Activated T-helper 2 cell treated with anti-CD3 and anti-CD28 coated beads, Interferon-gamma antibody, Interleukin-2, Interleukin-4, amounts not matched to agents 10 μg/mL and 5 μg/mL and 100 μg/mL, durations not matched to agents 14 hours and 24 hours and 36 hours (primary cell): ENCODE measurements around the gene SLA2. TPM values are rescaled to one million over a fixed set of nuclear protein-coding genes. Genes with fewer than 3 reads are reported as not detected.
A peak's percentile ranks its signal among the peaks of the same experiment; 100 is the strongest.

Experiments
- DNase-seq: peaks from one replicate; pipeline ENCODE4 v3.0.0; 2021; ENCODE audit warnings: low spot score
- H3K27ac Mint-ChIP-seq: one replicate; pipeline ENCODE4 v1.8.0; 2021; ENCODE audit warnings: mixed read lengths
- H3K27me3 Mint-ChIP-seq: one replicate; pipeline ENCODE4 v1.8.0; 2021; ENCODE audit warnings: low read depth, mixed read lengths
- H3K36me3 Mint-ChIP-seq: one replicate; pipeline ENCODE4 v1.8.0; 2021; ENCODE audit warnings: low read depth, mixed read lengths
- H3K4me1 Mint-ChIP-seq: one replicate; pipeline ENCODE4 v1.8.0; 2021; ENCODE audit warnings: low read depth, mixed read lengths
- H3K4me3 Mint-ChIP-seq: one replicate; pipeline ENCODE4 v1.8.0; 2021; ENCODE audit warnings: low read depth, mild to moderate bottlenecking, moderate library complexity, mixed read lengths
- H3K9me3 Mint-ChIP-seq: one replicate; pipeline ENCODE4 v1.8.0; 2021; ENCODE audit warnings: mixed read lengths
- intact Hi-C: fragments of 100-400 bp; cut with micrococcal nuclease; formaldehyde crosslinking; loops from one replicate; pipeline ENCODE4 v1.15.1; 2023
- total RNA-seq: library from RNA; stranded (reverse); gene quantifications from 2 replicates; pipeline ENCODE4 v1.2.3, GENCODE V29; 2022

SLA2 gene
- total RNA-seq, 1 donor from 2014 or later = 54.9 TPM

DNA sequence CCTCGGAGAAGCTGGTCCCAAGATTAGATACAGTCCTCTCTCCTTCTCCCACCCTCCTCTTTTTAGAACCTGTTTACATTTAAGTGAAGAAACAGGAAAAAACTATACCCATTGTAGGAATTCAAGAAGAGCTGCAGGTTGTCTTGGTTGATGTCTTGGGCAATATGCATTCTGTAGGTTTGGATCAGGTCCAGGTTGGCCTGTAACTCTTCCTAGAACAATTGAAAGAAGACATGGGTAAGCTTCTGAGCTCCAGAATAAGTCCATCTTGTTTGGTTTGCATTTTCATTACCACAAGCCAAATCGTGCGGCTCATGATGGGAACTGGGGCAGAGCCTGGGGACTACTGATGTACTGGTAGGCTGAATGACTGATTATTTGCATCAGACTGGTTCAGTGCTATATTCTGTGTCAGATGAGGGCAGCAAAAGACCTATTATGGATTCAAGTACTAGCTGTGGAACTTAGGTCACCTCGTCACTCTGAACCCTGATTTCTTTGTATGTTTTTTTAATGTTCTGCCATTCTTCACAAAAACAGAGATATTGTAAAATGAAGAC is 20.3 kb upstream of the SLA2 start:
- H3K27me3 Mint-ChIP-seq = no peaks in the 10 kb centered on the region
- intact Hi-C loops = no loop called here
- H3K4me1 Mint-ChIP-seq = no peaks in the 10 kb centered on the region
- H3K4me3 Mint-ChIP-seq = no peak overlapping the region
- H3K9me3 Mint-ChIP-seq = no peaks in the 10 kb centered on the region
- DNase-seq = no peak
- H3K27ac Mint-ChIP-seq = no peak overlapping the region
- peaks cover 18% of the 10 kb centered on the region for H3K36me3 Mint-ChIP-seq

DNA sequence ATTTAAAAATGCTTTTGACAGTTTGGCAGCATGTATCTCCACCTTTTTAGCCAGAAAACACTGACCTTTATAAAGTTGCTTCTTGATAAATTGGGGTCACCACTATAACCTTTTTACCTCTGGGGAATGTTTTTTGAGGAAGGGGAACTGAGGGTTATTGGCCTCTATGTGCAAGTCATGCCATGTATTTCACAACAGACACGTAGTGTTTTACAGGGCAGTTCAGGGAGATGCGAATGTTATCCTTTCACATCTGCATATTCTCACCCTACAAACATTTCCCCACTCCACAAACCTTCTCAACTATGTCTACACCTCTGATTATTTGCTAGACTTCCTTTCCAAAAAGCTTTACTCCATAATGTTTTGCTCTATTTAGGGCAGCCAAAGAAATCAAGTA is 17.0 kb upstream of the SLA2 start:
- Mint-ChIP-seq H3K4me3 (no peak overlapping the region), H3K27ac (no peak overlapping the region), H3K36me3 (peaks cover 25% of the 10 kb centered on the region), H3K27me3 (no peaks in the 10 kb centered on the region), H3K9me3 (no peaks in the 10 kb centered on the region), H3K4me1 (peaks cover 16% of the 10 kb centered on the region)
- no peak for DNase-seq
- intact Hi-C loops = no loop called here

DNA sequence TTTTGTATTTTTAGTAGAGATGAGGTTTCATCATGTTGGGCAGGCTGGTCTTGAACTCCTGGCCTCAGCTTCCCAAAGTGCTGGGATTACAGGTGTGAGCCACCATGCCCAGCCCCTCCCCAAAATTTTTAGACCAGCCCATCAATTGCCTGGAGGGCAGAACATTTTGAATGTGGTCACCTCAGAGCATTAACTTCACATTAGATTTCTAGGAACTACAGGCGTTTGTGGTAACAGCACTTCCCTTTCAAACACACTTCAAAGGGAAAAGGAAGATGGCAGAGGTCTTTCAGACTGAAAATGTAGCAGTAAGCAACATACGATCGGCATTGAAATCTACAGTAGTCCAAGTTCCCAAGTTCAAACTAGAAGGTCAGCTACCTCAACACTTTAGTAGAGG is 12.3 kb upstream of the SLA2 start:
- intact Hi-C loops = no loop called here
- peak; percentile 22 for DNase-seq
- H3K27ac Mint-ChIP-seq = peak overlapping the region; percentile 56

DNA sequence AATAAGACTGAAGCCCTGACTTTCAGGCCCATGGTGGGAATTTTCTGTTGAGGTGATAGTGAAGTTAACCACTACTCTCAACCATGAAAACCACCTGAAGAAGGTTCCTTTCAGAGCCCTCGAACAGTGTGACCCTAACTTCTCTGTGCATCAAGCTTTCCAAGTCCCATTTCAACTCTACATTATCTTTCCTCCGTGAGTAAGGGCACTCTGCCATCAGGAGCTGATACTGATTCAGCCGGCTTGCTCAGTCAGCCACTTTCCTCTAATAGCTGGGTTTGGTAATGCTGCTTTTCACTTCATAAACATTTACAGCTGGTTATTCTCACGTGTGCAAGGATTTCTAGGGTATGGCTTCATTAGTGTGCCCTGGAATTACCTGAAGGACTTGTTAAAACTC is 10.7 kb upstream of the SLA2 start:
- Mint-ChIP-seq H3K27ac (no peak overlapping the region), H3K4me1 (peaks cover 20% of the 10 kb centered on the region)

More for the DNA sequence above, 12.3 kb upstream of the SLA2 start:
- Mint-ChIP-seq H3K4me1 (peaks cover 20% of the 10 kb centered on the region), H3K4me3 (peak overlapping the region; percentile 14), H3K9me3 (no peaks in the 10 kb centered on the region), H3K27me3 (no peaks in the 10 kb centered on the region), H3K36me3 (peaks cover 17% of the 10 kb centered on the region)

DNA sequence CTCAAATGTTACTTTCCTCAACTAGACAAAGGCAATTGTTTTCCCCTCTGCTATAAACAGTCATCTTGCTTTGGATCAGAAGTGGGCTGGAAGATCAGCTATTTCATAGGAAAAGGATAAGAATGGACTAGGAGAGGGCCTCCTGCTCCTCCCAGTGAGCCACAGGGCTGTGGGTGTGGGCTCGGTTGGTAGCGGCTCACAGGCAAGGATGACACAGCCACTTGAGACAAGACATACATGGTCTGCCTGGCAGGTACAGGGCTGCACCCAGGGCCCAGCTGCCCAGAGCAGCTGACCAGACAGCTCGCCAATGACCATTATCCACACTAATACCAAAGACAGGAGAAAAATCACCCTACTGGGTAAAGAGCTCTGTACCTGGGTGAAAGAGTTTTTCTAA is 9.0 kb upstream of the SLA2 start:
- DNase-seq = no peak
- Mint-ChIP-seq H3K9me3 (no peaks in the 10 kb centered on the region), H3K27me3 (no peaks in the 10 kb centered on the region), H3K4me1 (peaks cover 16% of the 10 kb centered on the region), H3K4me3 (no peak overlapping the region), H3K27ac (no peak overlapping the region), H3K36me3 (peaks cover 14% of the 10 kb centered on the region)
- intact Hi-C loops = no loop called here

More for the DNA sequence above, 10.7 kb upstream of the SLA2 start:
- intact Hi-C loops = no loop called here
- H3K36me3 Mint-ChIP-seq = peaks cover 21% of the 10 kb centered on the region
- no peaks in the 10 kb centered on the region for H3K9me3 Mint-ChIP-seq
- no peaks in the 10 kb centered on the region for H3K27me3 Mint-ChIP-seq
- DNase-seq = no peak
- no peak overlapping the region for H3K4me3 Mint-ChIP-seq

DNA sequence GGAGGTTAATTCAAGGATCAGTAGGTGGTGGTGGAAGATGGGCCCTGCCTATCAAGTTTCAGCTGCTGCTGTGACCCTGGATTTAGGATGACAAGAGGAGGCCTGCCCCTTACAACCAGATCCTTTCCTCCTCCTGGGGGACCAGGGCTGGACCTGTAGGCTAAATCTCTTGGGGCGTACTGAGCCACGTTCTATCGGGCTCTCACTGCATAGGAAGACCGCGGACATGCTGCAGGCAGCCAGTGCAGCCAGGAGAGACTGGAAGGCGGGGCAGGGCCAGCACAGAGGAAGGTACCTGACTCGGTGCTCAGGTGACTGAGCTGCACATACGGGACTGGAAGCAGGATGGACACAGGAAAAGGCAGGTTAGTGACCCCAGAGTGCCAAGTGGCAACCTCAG is 8.5 kb upstream of the SLA2 start:
- intact Hi-C loops = no loop called here
- no peaks in the 10 kb centered on the region for H3K27me3 Mint-ChIP-seq

DNA sequence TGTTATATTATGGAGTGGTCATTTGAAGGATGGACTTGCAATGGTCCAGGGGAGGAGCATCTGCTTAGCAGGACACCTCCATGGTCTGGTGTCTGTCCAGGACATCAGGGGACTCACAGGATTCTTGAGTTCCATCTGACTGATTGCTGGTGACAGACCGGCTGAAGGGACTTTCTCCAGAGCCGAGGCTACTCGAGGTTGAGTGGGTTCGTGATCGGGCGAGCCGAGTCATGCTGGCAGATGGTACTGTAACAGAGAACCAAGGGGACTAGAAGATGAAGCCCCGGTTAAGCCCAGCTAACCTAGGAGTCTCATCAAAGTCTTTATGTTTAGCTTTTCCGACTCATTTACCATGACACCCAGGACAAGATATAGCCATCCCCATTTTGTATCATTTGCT is 7.5 kb upstream of the SLA2 start:
- Mint-ChIP-seq H3K4me3 (no peak overlapping the region), H3K9me3 (no peaks in the 10 kb centered on the region), H3K27me3 (no peaks in the 10 kb centered on the region), H3K36me3 (peaks cover 11% of the 10 kb centered on the region), H3K4me1 (peaks cover 8% of the 10 kb centered on the region), H3K27ac (no peak overlapping the region)
- intact Hi-C loops = no loop called here
- DNase-seq = no peak

More for the DNA sequence above, 8.5 kb upstream of the SLA2 start:
- no peak overlapping the region for H3K4me3 Mint-ChIP-seq
- H3K9me3 Mint-ChIP-seq = no peaks in the 10 kb centered on the region
- peaks cover 16% of the 10 kb centered on the region for H3K4me1 Mint-ChIP-seq
- DNase-seq = no peak
- no peak overlapping the region for H3K27ac Mint-ChIP-seq
- peaks cover 14% of the 10 kb centered on the region for H3K36me3 Mint-ChIP-seq

DNA sequence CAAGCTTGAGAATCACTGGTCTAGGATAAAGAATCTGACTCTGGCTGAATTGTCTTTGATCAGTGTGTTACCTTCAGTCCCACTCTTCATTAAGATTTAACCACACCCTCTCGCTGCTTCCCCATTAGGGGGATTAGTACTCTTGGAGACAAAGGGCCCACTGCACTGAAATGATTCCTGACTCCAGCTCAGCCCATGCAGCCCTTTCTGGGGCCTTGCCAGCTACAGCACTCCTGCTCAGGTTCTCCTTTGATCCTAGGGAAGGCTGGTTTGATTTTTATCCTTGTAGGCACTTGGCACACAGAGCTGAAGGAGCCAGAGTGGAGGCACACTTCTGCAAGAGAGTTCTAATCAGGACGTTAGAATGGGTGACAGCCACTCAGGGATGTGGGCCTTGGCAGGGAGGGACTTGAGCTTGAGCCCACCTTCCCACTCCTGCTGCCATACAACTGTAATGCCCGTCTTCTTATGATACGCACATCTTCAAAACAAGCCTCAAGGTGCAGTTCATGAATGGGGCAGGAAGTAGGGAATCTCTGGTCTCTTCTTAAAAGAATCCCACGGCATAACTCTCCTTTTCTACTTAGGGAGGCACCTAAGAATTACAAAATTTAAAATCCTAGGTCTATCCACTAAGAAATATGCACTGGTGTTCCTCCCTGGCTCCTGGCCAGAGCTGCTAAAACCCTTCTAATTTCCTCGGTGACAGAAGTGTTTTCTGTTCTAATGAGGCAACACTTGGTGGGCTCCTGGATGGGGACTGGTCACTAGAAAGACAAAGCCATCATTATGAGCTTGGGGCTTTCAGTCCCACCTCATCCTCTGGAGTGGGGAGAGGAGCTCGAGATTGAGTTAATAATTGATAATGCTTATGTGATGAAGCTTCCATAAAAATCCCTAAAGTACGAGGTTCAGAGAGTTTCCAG is 1.5 kb upstream of the SLA2 start:
- Mint-ChIP-seq H3K27me3 (no peaks in the 10 kb centered on the region), H3K9me3 (no peaks in the 10 kb centered on the region), H3K27ac (peak overlapping the region; percentile 14), H3K4me3 (peak overlapping the region; percentile 56), H3K36me3 (peaks cover 31% of the 10 kb centered on the region), H3K4me1 (peaks cover 41% of the 10 kb centered on the region)
- intact Hi-C loops = loop anchor here (2.0 to 10.0 kb wide), 2 partner anchors 81 to 107 kb away; no protein-coding TSS in a partner anchor
- no peak for DNase-seq

DNA sequence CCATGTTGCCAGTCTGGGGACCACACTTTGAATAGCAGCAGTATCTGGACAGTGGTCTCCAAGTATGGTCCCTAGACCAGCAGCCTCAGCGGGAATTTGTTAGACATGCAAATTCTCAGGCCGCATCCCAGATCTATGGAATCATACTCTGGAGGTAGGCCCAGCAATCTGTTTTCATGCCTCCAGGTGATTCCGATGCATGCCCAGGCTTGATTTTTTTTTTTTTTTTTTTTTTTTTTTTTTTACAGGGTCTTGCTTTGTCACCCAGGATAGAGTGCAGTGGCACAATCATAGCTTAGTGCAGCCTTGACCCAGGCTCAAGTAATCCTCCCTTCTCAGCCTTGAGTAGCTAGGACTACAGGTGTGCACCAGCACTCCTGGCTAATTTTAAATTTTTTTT is 682 bp upstream of the SLA2 start:
- Mint-ChIP-seq H3K27ac (peak overlapping the region; percentile 99), H3K4me3 (peak overlapping the region; percentile 96), H3K36me3 (peaks cover 38% of the 10 kb centered on the region), H3K4me1 (peaks cover 46% of the 10 kb centered on the region), H3K9me3 (no peaks in the 10 kb centered on the region), H3K27me3 (no peaks in the 10 kb centered on the region)
- DNase-seq = no peak
- intact Hi-C loops = loop anchor here (2.0 to 10.0 kb wide), 2 partner anchors 82 to 108 kb away; no protein-coding TSS in a partner anchor

DNA sequence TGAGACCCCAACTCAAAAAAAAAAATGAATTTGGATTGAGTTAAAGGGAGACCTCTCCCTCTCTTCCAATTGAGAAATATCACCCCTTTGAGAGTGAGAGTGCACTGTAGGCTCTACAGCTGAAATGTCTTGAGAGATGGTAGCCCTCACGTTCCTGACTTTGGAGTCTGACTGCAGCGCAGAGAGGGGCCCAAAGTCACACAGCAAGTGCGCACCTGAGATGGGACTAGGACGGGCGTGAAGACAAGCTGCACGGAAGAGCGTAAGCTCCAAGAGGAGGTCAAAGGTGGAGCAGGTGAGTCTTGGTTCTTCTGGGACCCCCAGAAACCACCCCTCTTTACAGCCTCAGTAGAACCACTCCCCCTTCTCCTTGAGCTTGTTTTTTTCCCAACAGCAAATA is 643 bp downstream of the SLA2 start:
- Mint-ChIP-seq H3K36me3 (peaks cover 51% of the 10 kb centered on the region), H3K4me1 (peaks cover 50% of the 10 kb centered on the region)
- intact Hi-C loops = loop anchor here (2.0 to 10.0 kb wide), 3 partner anchors 41 to 109 kb away; partner anchors contain the start of genes RAB5IF and TGIF2

DNA sequence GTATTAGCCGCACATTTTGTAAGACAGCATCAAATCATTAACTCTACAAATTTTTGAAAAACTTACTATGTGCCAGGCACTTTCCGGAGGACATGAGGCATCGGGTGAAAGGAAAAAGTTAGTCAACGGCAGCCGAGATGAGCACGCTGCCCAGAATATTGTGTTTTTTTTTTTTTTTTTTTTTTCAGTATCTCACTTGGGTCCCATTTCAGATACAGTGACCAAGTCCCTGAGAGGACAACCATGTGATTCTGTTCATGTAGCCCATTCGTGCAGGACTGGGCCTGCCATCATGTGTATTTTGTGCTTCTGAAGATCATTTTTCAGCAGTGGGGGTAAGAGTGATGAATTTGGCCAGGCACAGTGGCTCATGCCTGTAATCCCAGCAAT is 1.3 kb downstream of the SLA2 start:
- DNase-seq = no peak
- Mint-ChIP-seq H3K9me3 (no peaks in the 10 kb centered on the region), H3K4me3 (peak overlapping the region; percentile 96), H3K27ac (peak overlapping the region; percentile 99), H3K36me3 (peaks cover 56% of the 10 kb centered on the region), H3K27me3 (no peaks in the 10 kb centered on the region), H3K4me1 (peaks cover 50% of the 10 kb centered on the region)
- intact Hi-C loops = loop anchor here (2.0 to 10.0 kb wide), 3 partner anchors 40 to 110 kb away; partner anchors contain the start of genes RAB5IF and TGIF2

More for the DNA sequence above, 643 bp downstream of the SLA2 start:
- Mint-ChIP-seq H3K27ac (peak overlapping the region; percentile 99), H3K27me3 (no peaks in the 10 kb centered on the region), H3K9me3 (no peaks in the 10 kb centered on the region), H3K4me3 (peak overlapping the region; percentile 96)
- DNase-seq = no peak

DNA sequence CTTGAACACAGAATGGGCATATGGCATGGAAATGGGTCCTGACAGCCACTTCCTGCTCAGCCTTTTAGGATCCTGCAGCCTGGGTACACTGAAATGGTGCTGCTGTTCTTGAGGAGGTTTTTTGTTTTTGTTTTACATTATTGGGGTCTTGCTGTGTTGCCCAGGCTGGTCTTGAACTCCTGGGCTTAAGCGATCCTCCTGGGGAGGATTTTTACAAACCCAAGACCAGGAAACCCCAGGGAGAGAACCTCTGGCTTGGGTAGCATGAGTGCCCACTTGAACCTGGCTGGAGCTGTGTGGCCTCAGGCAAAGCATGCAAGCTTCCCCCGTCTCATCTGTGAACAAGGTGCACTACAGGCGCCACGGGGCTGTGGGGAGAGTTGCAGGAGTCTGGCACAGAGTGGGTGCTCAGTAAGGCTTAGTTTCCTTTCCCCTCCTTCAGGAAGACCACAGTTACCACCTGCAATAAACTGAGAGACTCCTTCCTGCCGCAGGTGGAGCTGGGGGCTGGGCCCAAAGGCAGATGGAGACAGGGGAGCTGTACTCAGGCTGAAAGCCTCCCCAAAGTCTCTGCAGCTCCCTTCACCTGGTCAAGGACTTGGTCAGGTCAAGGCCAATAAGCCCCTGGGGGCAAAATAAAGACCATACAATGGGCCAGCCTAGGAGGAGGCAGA is 1.8 kb downstream of the SLA2 start:
- H3K27ac Mint-ChIP-seq = peak overlapping the region; percentile 99
- H3K27me3 Mint-ChIP-seq = no peaks in the 10 kb centered on the region
- peak overlapping the region; percentile 96 for H3K4me3 Mint-ChIP-seq
- peaks cover 59% of the 10 kb centered on the region for H3K36me3 Mint-ChIP-seq
- H3K9me3 Mint-ChIP-seq = no peaks in the 10 kb centered on the region
- DNase-seq = peak; percentile 38
- peaks cover 50% of the 10 kb centered on the region for H3K4me1 Mint-ChIP-seq
- intact Hi-C loops = loop anchor here (2.0 to 10.0 kb wide), 3 partner anchors 39 to 111 kb away; partner anchors contain the start of genes RAB5IF and TGIF2
